ENCODE results near the gene TEX2. TPM values are rescaled to one million over a fixed set of nuclear protein-coding genes. Genes with fewer than 3 reads are reported as not detected.
"Not testable (repeated sequence)": the region's sequence is repeated elsewhere in the genome, so short reads cannot be mapped to it uniquely, and the experiment has no call there.

The TEX2 gene
- total and polyA plus RNA-seq, 5 experiments from 2014 or later, result 5.2 to 14.0 (median 7.3) TPM

GRCh38 chr17:64247836-64248235, 15.2 kb downstream of the TEX2 start:
- peaks cover 19 to 36% (median 23%) of the 10 kb centered on the region in 4 donors for H3K4me1 Mint-ChIP-seq
- peak overlapping the region in 1 of 10 donors; percentile 29 for H3K27ac Mint-ChIP-seq
- POLR2A ChIA-PET, result interaction anchor here (0.6 kb wide), 1 partner anchor 41 kb away, joined by 4 read pairs; no protein-coding TSS in a partner anchor

GRCh38 chr17:64245218-64246145, 17.6 kb downstream of the TEX2 start:
- Mint-ChIP-seq H3K36me3 (peaks cover 0 to 5% (median 4%) of the 10 kb centered on the region in 3 donors), H3K4me1 (peaks cover 17 to 30% (median 24%) of the 10 kb centered on the region in 4 donors), H3K4me3 (no peak overlapping the region), H3K9me3 (no peaks in the 10 kb centered on the region), H3K27ac (peak overlapping the region in 2 of 10 donors; percentile 21 to 33), H3K27me3 (no peaks in the 10 kb centered on the region)
- POLR2A ChIA-PET, result no interaction called here
- DNase-seq (no peak), ATAC-seq (no peak)

More at GRCh38 chr17:64247836-64248235, 15.2 kb downstream of the TEX2 start:
- H3K9me3 Mint-ChIP-seq, result no peaks in the 10 kb centered on the region
- no peak overlapping the region for H3K4me3 Mint-ChIP-seq
- DNase-seq (no peak), ATAC-seq (no peak)
- H3K27me3 Mint-ChIP-seq, result no peaks in the 10 kb centered on the region
- peaks cover 0 to 5% (median 4%) of the 10 kb centered on the region in 3 donors for H3K36me3 Mint-ChIP-seq

GRCh38 chr17:64244165-64244564, 18.9 kb downstream of the TEX2 start:
- POLR2A ChIA-PET, result no interaction called here
- Mint-ChIP-seq H3K4me3 (no peak overlapping the region), H3K27ac (no peak overlapping the region), H3K9me3 (no peaks in the 10 kb centered on the region), H3K36me3 (peaks cover 0 to 5% (median 4%) of the 10 kb centered on the region in 3 donors), H3K27me3 (no peaks in the 10 kb centered on the region), H3K4me1 (peaks cover 18 to 30% (median 27%) of the 10 kb centered on the region in 4 donors)
- no peak for ATAC-seq
- no peak for DNase-seq

GRCh38 chr17:64243340-64243739, 19.7 kb downstream of the TEX2 start:
- Mint-ChIP-seq H3K27ac (no peak overlapping the region), H3K9me3 (no peaks in the 10 kb centered on the region), H3K36me3 (peaks cover 0 to 5% (median 4%) of the 10 kb centered on the region in 3 donors), H3K4me1 (peaks cover 19 to 35% (median 27%) of the 10 kb centered on the region in 4 donors), H3K27me3 (no peaks in the 10 kb centered on the region), H3K4me3 (no peak overlapping the region)
- DNase-seq (no peak), ATAC-seq (no peak)
- POLR2A ChIA-PET, result no interaction called here

- Mint-ChIP-seq H3K4me1 (peaks cover 16 to 36% (median 24%) of the 10 kb centered on the region in 4 donors), H3K4me3 (no peak overlapping the region), H3K27me3 (no peaks in the 10 kb centered on the region), H3K36me3 (peaks cover 0 to 5% (median 4%) of the 10 kb centered on the region in 3 donors), H3K9me3 (no peaks in the 10 kb centered on the region), H3K27ac (peak overlapping the region in 3 of 10 donors; percentile 6 to 56 (median 34))
- no peak for ATAC-seq
- DNase-seq, result no peak
- POLR2A ChIA-PET, result no interaction called here
Observed at GRCh38 chr17:64242633-64243032, 20.4 kb downstream of the TEX2 start.

GRCh38 chr17:64240741-64241347, 22.2 kb downstream of the TEX2 start:
- Mint-ChIP-seq H3K4me1 (peaks cover 18 to 38% (median 28%) of the 10 kb centered on the region in 4 donors), H3K4me3 (no peak overlapping the region), H3K9me3 (no peaks in the 10 kb centered on the region), H3K27ac (peak overlapping the region in 1 of 10 donors; percentile 38), H3K27me3 (no peaks in the 10 kb centered on the region), H3K36me3 (peaks cover 0 to 9% (median 0%) of the 10 kb centered on the region in 3 donors)
- ATAC-seq (no peak), DNase-seq (no peak)
- POLR2A ChIA-PET, result no interaction called here

GRCh38 chr17:64240261-64240740, 22.8 kb downstream of the TEX2 start:
- H3K36me3 Mint-ChIP-seq, result peaks cover 0 to 12% (median 0%) of the 10 kb centered on the region in 3 donors
- H3K27ac Mint-ChIP-seq, result peak overlapping the region in 1 of 10 donors; percentile 38
- no peaks in the 10 kb centered on the region for H3K27me3 Mint-ChIP-seq
- POLR2A ChIA-PET, result no interaction called here
- H3K4me3 Mint-ChIP-seq, result no peak overlapping the region
- DNase-seq (no peak), ATAC-seq (no peak)
- H3K4me1 Mint-ChIP-seq, result peaks cover 18 to 38% (median 28%) of the 10 kb centered on the region in 4 donors
- no peaks in the 10 kb centered on the region for H3K9me3 Mint-ChIP-seq

GRCh38 chr17:64238449-64238848, 24.6 kb downstream of the TEX2 start:
- H3K27ac Mint-ChIP-seq, result not testable (repeated sequence)

GRCh38 chr17:64236827-64237403, 26.1 kb downstream of the TEX2 start:
- H3K9me3 Mint-ChIP-seq, result no peaks in the 10 kb centered on the region
- DNase-seq (no peak), ATAC-seq (peak in 1 of 2 donors; percentile 44)
- no peak overlapping the region for H3K4me3 Mint-ChIP-seq
- peaks cover 16 to 31% (median 23%) of the 10 kb centered on the region in 4 donors for H3K4me1 Mint-ChIP-seq
- H3K36me3 Mint-ChIP-seq, result peaks cover 0 to 19% (median 12%) of the 10 kb centered on the region in 3 donors
- H3K27ac Mint-ChIP-seq, result peak overlapping the region in 3 of 10 donors; percentile 0 to 38 (median 27)
- POLR2A ChIA-PET, result no interaction called here
- no peaks in the 10 kb centered on the region for H3K27me3 Mint-ChIP-seq

More at GRCh38 chr17:64238449-64238848, 24.6 kb downstream of the TEX2 start:
- DNase-seq, ATAC-seq, H3K4me3 Mint-ChIP-seq, POLR2A ChIA-PET, H3K9me3 Mint-ChIP-seq, H3K27me3 Mint-ChIP-seq: not testable (repeated sequence)
- H3K4me1 Mint-ChIP-seq, result peaks cover 16 to 31% (median 22%) of the 10 kb centered on the region in 4 donors
- H3K36me3 Mint-ChIP-seq, result peaks cover 0 to 19% (median 3%) of the 10 kb centered on the region in 3 donors

- peaks cover 8 to 25% (median 17%) of the 10 kb centered on the region in 4 donors for H3K4me1 Mint-ChIP-seq
- H3K27ac Mint-ChIP-seq, result no peak overlapping the region
- DNase-seq (no peak), ATAC-seq (no peak)
- no peaks in the 10 kb centered on the region for H3K27me3 Mint-ChIP-seq
- POLR2A ChIA-PET, result no interaction called here
- no peaks in the 10 kb centered on the region for H3K9me3 Mint-ChIP-seq
- H3K36me3 Mint-ChIP-seq, result peaks cover 0 to 19% (median 12%) of the 10 kb centered on the region in 3 donors
- H3K4me3 Mint-ChIP-seq, result no peak overlapping the region
Observed at GRCh38 chr17:64234961-64235360, 28.1 kb downstream of the TEX2 start.

GRCh38 chr17:64232466-64233262, 30.4 kb downstream of the TEX2 start:
- DNase-seq (no peak), ATAC-seq (no peak)
- Mint-ChIP-seq H3K9me3 (no peaks in the 10 kb centered on the region), H3K4me1 (peaks cover 2 to 24% (median 14%) of the 10 kb centered on the region in 4 donors), H3K27me3 (no peaks in the 10 kb centered on the region), H3K36me3 (peaks cover 0 to 19% (median 12%) of the 10 kb centered on the region in 3 donors), H3K27ac (no peak overlapping the region), H3K4me3 (no peak overlapping the region)
- POLR2A ChIA-PET, result no interaction called here

Measured in naive thymus-derived CD8-positive, alpha-beta T cell (primary cell).